MCF 10A (cell line): ENCODE results near the gene LSM14B. TPM values are rescaled to one million over a fixed set of nuclear protein-coding genes. Genes with fewer than 3 reads are reported as not detected.

ENCODE experiments used
- BruUV-seq: library from RNA; stranded (reverse); fragments of 400-500 nt; replicated peaks from 2 replicates; lab custom pipeline; 2021; lab: Mats Ljungman, UMichigan
- CTCF ChIA-PET: fragments of 300-600 bp; sonication (Branson Sonifier 250); formaldehyde crosslinking; extraction: SDS; loops from one replicate; lab custom pipeline; 2021; ENCODE audit warnings: antibody characterized with exemption, inconsistent platforms; lab: Yijun Ruan, JAX
- POLR2A ChIA-PET: fragments of 300-600, 350-650 bp; sonication (Branson Sonifier 250); formaldehyde crosslinking; extraction: SDS; loops from one replicate; lab custom pipeline; 2020; ENCODE audit warnings: antibody characterized with exemption, inconsistent platforms; lab: Yijun Ruan, JAX
- DNase-seq: peaks from one replicate; pipeline ENCODE4 v3.0.0-alpha.2; 2018; ENCODE audit not compliant: unreplicated experiment
- H3K27ac Mint-ChIP-seq: one replicate; pipeline ENCODE4 v1.8.0; 2022; ENCODE audit warnings: mild to moderate bottlenecking, low read depth, mixed read lengths; ENCODE audit not compliant: unreplicated experiment
- H3K27me3 Mint-ChIP-seq: one replicate; pipeline ENCODE4 v1.8.0; 2022; ENCODE audit warnings: mixed read lengths; ENCODE audit not compliant: insufficient read depth, unreplicated experiment
- H3K36me3 Mint-ChIP-seq: one replicate; pipeline ENCODE4 v1.8.0; 2022; ENCODE audit warnings: mild to moderate bottlenecking, moderate library complexity, mixed read lengths; ENCODE audit not compliant: insufficient read depth, unreplicated experiment
- H3K4me1 Mint-ChIP-seq: one replicate; pipeline ENCODE4 v1.8.0; 2022; ENCODE audit warnings: mixed read lengths; ENCODE audit not compliant: insufficient read depth, unreplicated experiment
- H3K4me3 Mint-ChIP-seq: one replicate; pipeline ENCODE4 v1.8.0; 2022; ENCODE audit warnings: mild to moderate bottlenecking, moderate library complexity, mixed read lengths; ENCODE audit not compliant: unreplicated experiment
- H3K9me3 Mint-ChIP-seq: one replicate; pipeline ENCODE4 v1.8.0; 2022; ENCODE audit warnings: mixed read lengths; ENCODE audit not compliant: unreplicated experiment
- intact Hi-C: fragments of 100-400 bp; cut with micrococcal nuclease; formaldehyde crosslinking; loops from 2 replicates; pipeline ENCODE4 v1.14.1; 2022
- total RNA-seq: library from RNA; stranded (reverse); gene quantifications from 2 replicates; pipeline ENCODE4 v1.2.3, GENCODE V29; 2022
- TF ChIP-seq, protein P1 (sequence below): fragments of 200-600 bp; IDR thresholded peaks from one replicate; pipeline ENCODE4 v1.8.0; 2022; ENCODE audit warnings: antibody characterized with exemption, mild to moderate bottlenecking; ENCODE audit not compliant: unreplicated experiment

Gene LSM14B
- total RNA-seq, 1 experiment from 2014 or later, result 35.1 TPM

DNA sequence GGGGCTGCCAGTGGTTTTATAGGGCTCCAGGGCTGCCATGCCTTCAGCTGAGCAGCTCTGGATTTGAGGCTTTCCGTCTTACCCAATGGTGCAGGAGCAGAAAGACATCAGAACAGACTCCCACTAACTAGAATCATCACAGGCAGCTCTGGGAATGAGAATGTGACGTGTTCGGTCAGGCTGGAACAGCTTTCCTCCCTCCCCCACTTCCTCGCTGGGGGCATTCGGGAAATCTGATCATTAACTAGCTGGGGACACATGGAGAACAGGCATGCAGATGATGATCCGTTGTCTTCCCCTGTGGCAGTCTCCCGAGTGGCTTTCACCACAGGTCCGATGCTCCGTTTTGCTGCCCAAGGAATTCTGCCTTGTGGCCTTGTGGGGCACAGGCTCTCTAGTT is 55.0 kb downstream of the LSM14B start:
- POLR2A ChIA-PET, result interaction anchor here (0.8 to 1.0 kb wide), 3 partner anchors 10 to 111 kb away, joined by 3 to 4 read pairs (median 3); partner anchors contain the start of genes PSMA7 and SS18L1
- BruUV-seq, result no TSS peak
- CTCF ChIA-PET, result interaction anchor here (0.5 to 0.6 kb wide), 4 partner anchors 21 to 208 kb away, joined by 3 to 5 read pairs (median 3); no protein-coding TSS in a partner anchor

DNA sequence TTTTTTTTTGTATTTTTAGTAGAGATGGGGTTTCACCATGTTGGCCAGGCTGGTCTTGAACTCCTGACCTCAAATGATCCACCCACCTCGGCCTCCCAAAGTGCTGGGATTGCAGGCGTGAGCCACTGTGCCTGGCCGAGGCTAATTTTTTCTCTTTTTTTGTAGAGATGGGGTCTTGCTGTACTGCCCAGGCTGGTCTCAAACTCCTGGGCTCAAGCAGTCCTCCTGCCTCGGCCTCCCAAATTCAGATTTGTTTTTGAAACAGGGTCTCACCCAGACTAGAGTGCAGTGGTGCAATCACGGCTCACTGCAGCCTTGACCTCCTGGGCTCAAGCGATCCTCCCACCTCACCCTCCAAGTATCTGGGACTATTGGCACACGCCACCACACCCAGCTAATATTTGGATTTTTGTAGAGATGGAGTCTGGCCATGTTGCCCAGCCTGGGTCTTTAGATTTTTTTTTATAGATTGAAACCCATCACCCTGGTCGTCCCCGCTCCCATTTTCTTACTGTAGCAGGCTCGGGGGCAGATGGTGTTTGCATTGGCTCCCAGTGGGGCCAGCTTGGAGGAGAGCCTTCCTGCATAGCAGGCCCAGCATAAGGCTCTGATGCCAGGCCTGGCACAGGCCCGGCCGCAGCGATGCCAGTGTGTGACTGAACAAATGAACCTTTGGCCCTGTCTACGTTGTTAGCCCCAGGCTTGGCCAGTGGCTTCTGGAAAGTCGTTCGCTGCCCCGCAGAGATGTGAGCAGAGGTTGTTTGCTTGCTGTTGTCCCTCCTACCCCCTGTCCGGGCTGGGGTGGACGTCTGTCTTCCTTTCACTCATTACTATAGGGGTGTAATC is 56.3 kb downstream of the LSM14B start:
- Mint-ChIP-seq H3K4me3 (no peak overlapping the region), H3K27me3 (no peaks in the 10 kb centered on the region), H3K4me1 (no peaks in the 10 kb centered on the region), H3K9me3 (no peaks in the 10 kb centered on the region), H3K36me3 (peaks cover 40% of the 10 kb centered on the region), H3K27ac (no peak overlapping the region)
- ChIA-PET POLR2A (no interaction called here), CTCF (no interaction called here)
- intact Hi-C loops, result no loop called here
- TF ChIP-seq, protein P1, sequence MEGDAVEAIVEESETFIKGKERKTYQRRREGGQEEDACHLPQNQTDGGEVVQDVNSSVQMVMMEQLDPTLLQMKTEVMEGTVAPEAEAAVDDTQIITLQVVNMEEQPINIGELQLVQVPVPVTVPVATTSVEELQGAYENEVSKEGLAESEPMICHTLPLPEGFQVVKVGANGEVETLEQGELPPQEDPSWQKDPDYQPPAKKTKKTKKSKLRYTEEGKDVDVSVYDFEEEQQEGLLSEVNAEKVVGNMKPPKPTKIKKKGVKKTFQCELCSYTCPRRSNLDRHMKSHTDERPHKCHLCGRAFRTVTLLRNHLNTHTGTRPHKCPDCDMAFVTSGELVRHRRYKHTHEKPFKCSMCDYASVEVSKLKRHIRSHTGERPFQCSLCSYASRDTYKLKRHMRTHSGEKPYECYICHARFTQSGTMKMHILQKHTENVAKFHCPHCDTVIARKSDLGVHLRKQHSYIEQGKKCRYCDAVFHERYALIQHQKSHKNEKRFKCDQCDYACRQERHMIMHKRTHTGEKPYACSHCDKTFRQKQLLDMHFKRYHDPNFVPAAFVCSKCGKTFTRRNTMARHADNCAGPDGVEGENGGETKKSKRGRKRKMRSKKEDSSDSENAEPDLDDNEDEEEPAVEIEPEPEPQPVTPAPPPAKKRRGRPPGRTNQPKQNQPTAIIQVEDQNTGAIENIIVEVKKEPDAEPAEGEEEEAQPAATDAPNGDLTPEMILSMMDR, result no peak
- no TSS peak for BruUV-seq
- no peak for DNase-seq

More for the DNA sequence above, 55.0 kb downstream of the LSM14B start:
- no peaks in the 10 kb centered on the region for H3K27me3 Mint-ChIP-seq
- intact Hi-C loops, result no loop called here
- no peak overlapping the region for H3K27ac Mint-ChIP-seq
- H3K36me3 Mint-ChIP-seq, result peaks cover 39% of the 10 kb centered on the region
- no peaks in the 10 kb centered on the region for H3K9me3 Mint-ChIP-seq
- no peak for DNase-seq
- TF ChIP-seq, protein P1, result no peak
- no peak overlapping the region for H3K4me3 Mint-ChIP-seq
- no peaks in the 10 kb centered on the region for H3K4me1 Mint-ChIP-seq

DNA sequence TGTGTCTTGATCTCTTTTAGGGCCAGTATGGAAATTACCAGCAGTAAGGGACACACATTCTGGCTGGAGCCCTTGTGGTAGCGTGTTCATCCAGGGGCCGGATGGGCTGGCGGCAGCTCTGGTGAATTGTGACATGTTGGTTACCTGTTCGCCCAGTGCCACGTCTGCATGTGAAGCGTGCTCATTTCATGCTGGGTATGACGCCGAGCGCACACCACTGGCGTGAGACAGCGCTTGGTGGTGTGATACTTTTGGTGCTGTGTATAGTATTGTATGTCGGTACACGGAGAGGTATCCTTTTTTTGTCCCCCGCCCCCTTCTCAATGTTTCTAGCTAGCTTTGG is 56.9 kb downstream of the LSM14B start:
- intact Hi-C loops, result no loop called here
- no TSS peak for BruUV-seq
- Mint-ChIP-seq H3K4me1 (peaks cover 1% of the 10 kb centered on the region), H3K27me3 (no peaks in the 10 kb centered on the region), H3K4me3 (no peak overlapping the region), H3K9me3 (no peaks in the 10 kb centered on the region), H3K27ac (no peak overlapping the region), H3K36me3 (peaks cover 38% of the 10 kb centered on the region)
- DNase-seq, result no peak
- ChIA-PET CTCF (interaction anchor here (0.7 kb wide), 1 partner anchor 112 kb away, joined by 3 read pairs; no protein-coding TSS in a partner anchor), POLR2A (no interaction called here)
- TF ChIP-seq, protein P1, result no peak

DNA sequence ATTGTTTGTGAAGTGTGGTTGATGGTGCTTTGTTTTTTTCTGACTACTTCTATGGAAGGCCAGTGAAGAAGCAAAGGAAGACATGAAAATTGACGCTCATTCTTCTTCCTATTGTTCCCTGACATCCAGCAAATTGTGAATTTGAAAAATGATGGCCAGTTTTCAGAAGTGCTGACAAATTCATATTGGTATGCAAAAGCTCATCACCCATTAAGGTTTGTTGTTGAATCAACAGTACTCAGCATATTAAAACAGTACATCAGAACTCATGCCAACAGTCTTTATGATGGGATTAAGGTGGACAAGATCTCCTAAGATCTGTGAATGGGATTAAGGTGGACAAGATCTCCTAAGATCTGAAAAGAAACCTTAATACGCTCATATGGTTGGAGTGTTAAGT is 59.5 kb downstream of the LSM14B start:
- BruUV-seq, result no TSS peak
- intact Hi-C loops, result no loop called here
- H3K36me3 Mint-ChIP-seq, result peaks cover 27% of the 10 kb centered on the region
- TF ChIP-seq, protein P1, result no peak
- no peak for DNase-seq
- peak overlapping the region; percentile 99 for H3K27ac Mint-ChIP-seq
- peak overlapping the region; percentile 95 for H3K4me3 Mint-ChIP-seq
- CTCF ChIA-PET, result interaction anchor here (1.6 kb wide), 1 partner anchor 171 kb away, joined by 4 read pairs; no protein-coding TSS in a partner anchor
- POLR2A ChIA-PET, result interaction anchor here (0.8 to 1.8 kb wide), 7 partner anchors 9 to 205 kb away, joined by 3 to 6 read pairs (median 5); partner anchors contain the start of gene RPS21
- no peaks in the 10 kb centered on the region for H3K27me3 Mint-ChIP-seq
- H3K4me1 Mint-ChIP-seq, result peaks cover 10% of the 10 kb centered on the region
- no peaks in the 10 kb centered on the region for H3K9me3 Mint-ChIP-seq
